ENCODE results near the gene PACSIN3. TPM values are rescaled to one million over a fixed set of nuclear protein-coding genes. Genes with fewer than 3 reads are reported as not detected.

PACSIN3 gene
- total RNA-seq, 1 donor from 2014 or later: 28.6 TPM

- peaks cover 4% of the 10 kb centered on the region for H3K36me3 ChIP-seq
- H3K4me3 ChIP-seq: no peak overlapping the region
- intact Hi-C loops (cut with DNase I): no loop called here
- no peaks in the 10 kb centered on the region for H3K9me3 ChIP-seq
- TF ChIP-seq, protein P1, sequence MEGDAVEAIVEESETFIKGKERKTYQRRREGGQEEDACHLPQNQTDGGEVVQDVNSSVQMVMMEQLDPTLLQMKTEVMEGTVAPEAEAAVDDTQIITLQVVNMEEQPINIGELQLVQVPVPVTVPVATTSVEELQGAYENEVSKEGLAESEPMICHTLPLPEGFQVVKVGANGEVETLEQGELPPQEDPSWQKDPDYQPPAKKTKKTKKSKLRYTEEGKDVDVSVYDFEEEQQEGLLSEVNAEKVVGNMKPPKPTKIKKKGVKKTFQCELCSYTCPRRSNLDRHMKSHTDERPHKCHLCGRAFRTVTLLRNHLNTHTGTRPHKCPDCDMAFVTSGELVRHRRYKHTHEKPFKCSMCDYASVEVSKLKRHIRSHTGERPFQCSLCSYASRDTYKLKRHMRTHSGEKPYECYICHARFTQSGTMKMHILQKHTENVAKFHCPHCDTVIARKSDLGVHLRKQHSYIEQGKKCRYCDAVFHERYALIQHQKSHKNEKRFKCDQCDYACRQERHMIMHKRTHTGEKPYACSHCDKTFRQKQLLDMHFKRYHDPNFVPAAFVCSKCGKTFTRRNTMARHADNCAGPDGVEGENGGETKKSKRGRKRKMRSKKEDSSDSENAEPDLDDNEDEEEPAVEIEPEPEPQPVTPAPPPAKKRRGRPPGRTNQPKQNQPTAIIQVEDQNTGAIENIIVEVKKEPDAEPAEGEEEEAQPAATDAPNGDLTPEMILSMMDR (IDR thresholded peaks at IDR 0.05): no peak
- no peaks in the 10 kb centered on the region for H3K4me1 ChIP-seq
- H3K27me3 ChIP-seq (ENCODE audit: low read depth): no peaks in the 10 kb centered on the region
- ATAC-seq: no peak
- H3K27ac ChIP-seq: no peak overlapping the region
- no peak for DNase-seq
These were observed 53.7 kb downstream of the PACSIN3 start for GRCh38 chr11:47132490-47132889.

DNA sequence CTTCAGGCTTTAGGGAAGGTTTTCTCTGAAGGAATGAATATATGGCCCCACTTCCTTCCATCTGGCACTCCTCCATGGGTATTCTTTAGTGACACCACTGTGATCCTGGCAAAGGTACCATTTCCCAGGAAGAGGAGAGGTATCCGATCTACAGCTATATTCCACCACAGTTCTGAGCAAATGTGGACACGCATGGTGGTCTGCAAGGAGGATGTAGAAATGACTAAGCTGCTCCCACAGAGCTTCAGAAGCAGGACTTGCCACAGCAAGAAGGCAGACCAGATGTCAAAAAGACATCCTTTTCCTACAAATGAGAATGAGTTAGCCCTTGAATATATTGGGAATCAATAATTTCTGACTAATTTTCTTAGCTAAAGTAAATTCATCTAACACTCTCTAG lies 55.1 kb downstream of the PACSIN3 start:
- no peaks in the 10 kb centered on the region for H3K9me3 ChIP-seq
- TF ChIP-seq, protein P1 (IDR thresholded peaks at IDR 0.05): no peak
- no peaks in the 10 kb centered on the region for H3K27me3 ChIP-seq (ENCODE audit: low read depth)
- no peak for DNase-seq
- no peaks in the 10 kb centered on the region for H3K36me3 ChIP-seq
- no peak overlapping the region for H3K27ac ChIP-seq
- no peak overlapping the region for H3K4me3 ChIP-seq
- intact Hi-C loops (cut with DNase I): no loop called here
- ATAC-seq: no peak
- no peaks in the 10 kb centered on the region for H3K4me1 ChIP-seq

- DNase-seq: no peak
- Histone ChIP-seq H3K4me1 (no peaks in the 10 kb centered on the region), H3K36me3 (no peaks in the 10 kb centered on the region), H3K27me3 (ENCODE audit: low read depth) (no peaks in the 10 kb centered on the region), H3K27ac (no peak overlapping the region), H3K9me3 (no peaks in the 10 kb centered on the region), H3K4me3 (no peak overlapping the region)
- TF ChIP-seq, protein P1 (IDR thresholded peaks at IDR 0.05): no peak
- intact Hi-C loops (cut with DNase I): no loop called here
- ATAC-seq: no peak
These were observed 55.7 kb downstream of the PACSIN3 start for GRCh38 chr11:47130543-47130942.

Small RNA genes lying within 50 kb of the gene (microRNA-seq; reads per million reads assigned to microRNA genes)
- gene MIR6745 (ENCODE audit: borderline number of aligned reads): not detected

Other genes starting within 250 kb of the PACSIN3 start
- gene CSTPP1, start 249.7 kb downstream of the PACSIN3 start, total RNA-seq: 32.8 TPM
- gene ARFGAP2, start 9.6 kb downstream of the PACSIN3 start, total RNA-seq: 90.9 TPM
- 37.5 TPM for gene DDB2, start 28.5 kb upstream of the PACSIN3 start, total RNA-seq
- 33.0 TPM for gene ACP2, start 62.4 kb upstream of the PACSIN3 start, total RNA-seq
- 49.2 TPM for gene NR1H3, start 71.6 kb upstream of the PACSIN3 start, total RNA-seq
- 53.7 TPM for gene MADD, start 83.7 kb upstream of the PACSIN3 start, total RNA-seq
- gene MYBPC3, start 166.3 kb upstream of the PACSIN3 start, total RNA-seq: 0.86 TPM
- gene SPI1, start 192.1 kb upstream of the PACSIN3 start, total RNA-seq: 295 TPM
- gene SLC39A13, start 222.2 kb upstream of the PACSIN3 start, total RNA-seq: 48.0 TPM
- 77.1 TPM for gene PSMC3, start 240.0 kb upstream of the PACSIN3 start, total RNA-seq

All from lower lobe of right lung (tissue), 2 donors.